GM21528 (cell line): ENCODE results near the gene RAB14.

Experiments
- ATAC-seq: cut with Tn5 transposase; IDR thresholded peaks from one replicate; pipeline ENCODE4 v1.9.1; 2021; ENCODE audit warnings: mild to moderate bottlenecking, moderate library complexity; ENCODE audit not compliant: unreplicated experiment, low FRiP score

RAB14 gene

DNA sequence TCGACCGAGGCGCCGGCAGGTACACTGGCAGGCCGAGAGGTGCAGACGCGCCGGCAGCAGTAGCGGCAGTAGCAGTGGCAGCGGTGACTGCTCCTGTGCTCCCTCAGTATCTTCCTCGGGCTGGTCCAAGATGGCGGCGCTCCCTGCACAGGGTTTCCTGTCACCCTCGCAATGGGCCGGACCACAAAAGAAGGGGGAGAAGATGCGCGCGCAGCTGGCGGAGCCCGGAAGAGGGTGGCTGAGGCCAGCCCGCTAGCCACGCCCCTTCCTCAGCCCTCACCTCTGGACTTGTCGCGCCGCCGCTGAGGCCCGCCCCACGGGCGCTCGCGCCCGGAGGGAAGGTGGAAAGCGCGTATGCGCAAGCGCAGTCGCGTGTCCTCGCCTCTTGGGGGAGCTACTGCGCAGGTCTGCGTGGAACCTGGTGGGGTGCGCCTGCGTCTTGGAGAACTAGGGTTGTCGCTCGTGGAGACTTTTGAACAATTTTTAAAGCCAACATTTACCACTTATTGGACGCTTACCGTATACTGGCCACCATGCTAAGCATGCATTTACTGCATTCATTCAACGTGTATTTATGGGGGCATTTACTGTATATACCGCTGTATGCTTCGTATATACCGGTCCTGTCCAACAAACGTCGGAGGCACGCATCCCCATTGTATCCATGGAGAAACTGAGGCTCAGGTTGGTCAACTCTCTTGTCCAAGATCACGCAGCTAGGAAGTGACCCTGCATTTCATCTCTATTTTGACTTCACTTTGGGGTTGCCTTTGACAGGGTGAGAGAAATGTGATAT lies at the start of gene RAB14:
Gene RAB14 (minus strand): TSS at position 132 of the 796 bp plus-strand sequence. CDS start 8,457 bp downstream, outside the sequence.
- peak; percentile 83 for ATAC-seq

- no peak for ATAC-seq
These were observed 47.9 kb upstream of the RAB14 start for GRCh38 chr9:121249563-121249962.

- no peak for ATAC-seq
These were observed 45.3 kb upstream of the RAB14 start for GRCh38 chr9:121246821-121247561.

GRCh38 chr9:121242959-121243346 lies 41.3 kb upstream of the RAB14 start:
- no peak for ATAC-seq

DNA sequence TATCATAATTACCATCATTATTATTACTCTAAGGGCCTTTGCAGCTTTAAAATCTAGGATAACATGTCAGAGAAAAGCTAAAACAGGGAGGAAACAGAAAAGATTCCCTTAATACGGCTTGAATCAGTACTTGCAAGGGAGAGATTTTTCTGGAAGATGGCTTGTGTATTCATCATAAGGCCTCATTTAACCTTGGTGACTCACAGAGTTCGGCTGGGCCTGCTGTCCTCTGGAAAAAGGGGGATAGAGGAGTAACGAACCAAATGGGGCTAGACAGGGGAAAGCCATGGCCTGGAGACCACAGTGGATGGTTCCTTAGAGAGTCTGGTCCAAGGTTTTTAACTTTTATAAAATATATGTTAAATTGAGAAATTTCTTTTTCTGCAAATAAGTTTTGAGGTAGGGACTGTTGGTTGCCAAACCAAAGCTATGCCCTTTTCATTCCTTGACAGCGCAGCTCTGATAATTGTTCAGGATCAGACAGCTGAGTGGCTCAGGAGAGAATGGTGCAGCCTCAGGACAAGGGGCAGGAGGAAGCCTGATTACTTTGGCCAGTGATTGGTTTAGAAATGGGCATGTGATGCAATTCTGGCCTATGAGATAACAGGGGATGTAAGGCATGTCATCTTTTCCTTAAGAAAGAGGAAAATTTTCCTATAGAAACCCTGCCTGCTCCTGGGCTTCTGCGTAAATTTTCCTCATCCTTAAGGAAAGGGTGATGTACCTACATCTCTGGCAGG lies 40.7 kb upstream of the RAB14 start:
- ATAC-seq = no peak

GRCh38 chr9:121240472-121241135 lies 38.9 kb upstream of the RAB14 start:
- ATAC-seq = no peak

DNA sequence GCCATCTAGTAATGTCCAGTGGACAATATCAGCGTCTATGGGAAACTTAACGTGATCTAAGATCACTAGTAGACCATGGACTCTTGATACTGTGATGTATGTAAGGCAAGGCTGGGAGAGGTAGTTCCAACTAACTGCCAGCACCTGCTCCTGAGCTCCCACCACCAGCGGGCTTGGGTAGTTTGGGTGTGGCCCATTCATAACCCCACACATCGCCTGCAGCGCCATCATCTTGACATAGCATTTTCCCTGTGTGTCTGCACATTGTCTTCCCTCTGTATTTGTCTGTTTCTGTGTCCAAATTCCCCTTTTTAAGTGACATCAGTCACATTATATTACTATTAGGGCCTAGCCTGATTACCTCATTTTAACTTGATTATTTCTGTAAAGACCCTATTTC lies 38.2 kb upstream of the RAB14 start:
- ATAC-seq = no peak

DNA sequence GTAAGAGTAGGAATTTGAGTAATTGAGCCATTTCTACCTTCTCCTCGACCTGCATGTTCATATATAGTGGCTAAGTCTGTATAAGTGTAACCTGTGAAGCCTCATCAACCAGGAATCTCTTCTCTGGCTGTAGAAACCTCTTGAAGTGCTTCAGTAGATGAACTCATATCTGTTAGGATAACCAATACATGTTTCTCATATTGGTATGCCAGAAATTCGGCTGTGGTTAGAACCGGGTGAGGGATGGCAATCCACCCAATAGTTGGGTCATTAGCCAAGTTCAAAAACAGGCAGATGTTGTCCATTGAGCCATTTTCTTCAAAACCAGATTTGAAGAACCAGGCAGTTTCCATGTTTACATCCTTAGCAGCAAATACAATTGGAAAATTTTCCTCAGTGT lies 37.4 kb upstream of the RAB14 start:
- ATAC-seq = no peak

DNA sequence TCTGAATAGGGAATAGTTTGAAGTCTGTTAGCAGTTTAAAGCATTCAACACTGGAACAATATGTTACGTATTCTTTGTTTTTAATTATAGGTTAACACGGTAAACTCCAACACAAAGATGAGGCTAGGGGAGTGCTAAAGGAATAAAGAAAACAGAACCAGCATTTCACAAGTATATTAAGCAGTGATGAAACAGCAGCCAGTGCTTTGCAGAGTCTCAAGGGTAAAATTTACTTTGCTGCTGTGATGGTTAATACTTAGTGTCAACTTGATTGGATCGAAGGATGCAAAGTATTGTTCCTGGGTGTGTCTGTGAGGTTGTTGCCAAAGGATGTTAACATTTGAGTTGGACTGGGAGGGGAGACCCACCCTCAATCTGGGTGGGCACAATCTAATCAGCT lies 36.2 kb upstream of the RAB14 start:
- no peak for ATAC-seq

GRCh38 chr9:121235512-121235911 lies 33.8 kb upstream of the RAB14 start:
- no peak for ATAC-seq

- ATAC-seq = no peak
These were observed 33.1 kb upstream of the RAB14 start for GRCh38 chr9:121234832-121235161.

- ATAC-seq = no peak
These were observed 32.5 kb upstream of the RAB14 start for GRCh38 chr9:121233906-121234831.

- ATAC-seq = no peak
These were observed 30.6 kb upstream of the RAB14 start for GRCh38 chr9:121232251-121232650.

GRCh38 chr9:121230256-121230655 lies 28.6 kb upstream of the RAB14 start:
- no peak for ATAC-seq

- ATAC-seq = no peak
These were observed 26.2 kb upstream of the RAB14 start for GRCh38 chr9:121227862-121228261.

DNA sequence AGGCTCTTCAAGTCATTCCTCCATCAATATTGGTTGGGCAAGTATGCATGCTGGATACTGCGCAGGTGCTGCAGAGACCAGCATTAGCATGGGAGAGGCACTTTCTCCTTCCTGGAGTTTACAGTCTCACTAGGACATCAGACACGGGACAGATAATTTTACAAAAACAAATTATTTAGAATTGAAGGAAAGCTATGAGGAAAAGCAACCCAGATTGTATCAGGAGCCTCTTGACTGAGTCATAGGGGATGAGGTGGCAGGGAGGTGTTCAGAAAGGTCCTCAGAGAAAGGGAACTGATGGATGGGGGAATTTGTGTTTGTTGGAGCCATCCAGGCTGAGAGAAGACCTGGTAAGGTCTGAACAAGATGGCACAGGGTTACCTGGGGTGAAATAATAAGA lies 24.5 kb upstream of the RAB14 start:
- no peak for ATAC-seq

DNA sequence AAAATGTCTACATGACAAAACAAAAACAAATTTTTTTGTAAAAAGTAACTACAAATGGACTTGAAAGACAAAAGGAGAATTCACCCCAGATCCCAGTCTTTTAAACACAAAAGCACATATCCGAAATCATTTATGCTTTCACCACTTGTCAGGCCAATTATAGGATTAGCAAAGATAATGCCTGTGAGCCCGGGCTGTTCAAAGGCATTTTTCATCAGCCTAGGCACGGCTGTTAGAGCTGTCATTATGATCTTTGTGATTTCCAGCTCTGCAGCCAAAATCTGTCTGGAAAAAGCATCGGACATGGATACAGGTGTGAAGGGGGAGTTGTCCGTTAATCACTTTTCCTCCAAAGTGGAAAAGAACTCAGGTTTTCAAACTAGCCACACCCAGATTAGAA lies 23.6 kb upstream of the RAB14 start:
- no peak for ATAC-seq

- ATAC-seq = no peak
These were observed 21.0 kb upstream of the RAB14 start for GRCh38 chr9:121222524-121223171.

DNA sequence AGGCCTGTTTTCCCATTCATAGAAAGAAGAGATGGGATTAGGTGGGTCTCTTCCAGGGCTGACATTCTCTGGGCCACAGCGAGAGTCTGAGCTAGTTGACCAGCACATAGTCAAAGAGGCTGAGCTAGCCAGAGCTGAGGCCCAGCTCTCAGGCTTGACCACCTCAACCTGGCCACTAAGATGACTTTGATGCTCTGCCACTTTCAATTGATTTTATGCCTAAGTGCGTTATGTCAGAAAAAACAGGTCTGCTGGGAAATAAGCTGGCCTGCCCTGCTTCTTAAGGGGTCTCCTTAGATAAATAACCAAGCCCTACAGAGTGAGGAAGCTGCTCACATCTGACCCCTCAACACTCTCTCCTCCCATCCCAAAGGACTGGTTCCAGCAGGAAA lies 20.0 kb upstream of the RAB14 start:
- no peak for ATAC-seq
